HG03097 (cell line): ENCODE results near the gene TMPRSS15.

Experiments
- ATAC-seq: cut with Tn5 transposase; IDR thresholded peaks from one replicate; pipeline ENCODE4 v1.9.1; 2021; ENCODE audit not compliant: unreplicated experiment, low FRiP score

TMPRSS15 gene

GRCh38 chr21:18249672-18250071 lies 153.9 kb downstream of the TMPRSS15 start:
- ATAC-seq = no peak

- no peak for ATAC-seq
These were observed 155.4 kb downstream of the TMPRSS15 start for GRCh38 chr21:18248171-18248570.

GRCh38 chr21:18245464-18245967 lies 158.1 kb downstream of the TMPRSS15 start:
- no peak for ATAC-seq

- no peak for ATAC-seq
These were observed 158.7 kb downstream of the TMPRSS15 start, which contains the start of gene CHODL for GRCh38 chr21:18244671-18245463. Gene CHODL, plus strand, starts transcription at chr21:18244833. Its CDS starts 391 bp downstream, at chr21:18245224.

- no peak for ATAC-seq
These were observed 168.0 kb downstream of the TMPRSS15 start for GRCh38 chr21:18235545-18235944.

DNA sequence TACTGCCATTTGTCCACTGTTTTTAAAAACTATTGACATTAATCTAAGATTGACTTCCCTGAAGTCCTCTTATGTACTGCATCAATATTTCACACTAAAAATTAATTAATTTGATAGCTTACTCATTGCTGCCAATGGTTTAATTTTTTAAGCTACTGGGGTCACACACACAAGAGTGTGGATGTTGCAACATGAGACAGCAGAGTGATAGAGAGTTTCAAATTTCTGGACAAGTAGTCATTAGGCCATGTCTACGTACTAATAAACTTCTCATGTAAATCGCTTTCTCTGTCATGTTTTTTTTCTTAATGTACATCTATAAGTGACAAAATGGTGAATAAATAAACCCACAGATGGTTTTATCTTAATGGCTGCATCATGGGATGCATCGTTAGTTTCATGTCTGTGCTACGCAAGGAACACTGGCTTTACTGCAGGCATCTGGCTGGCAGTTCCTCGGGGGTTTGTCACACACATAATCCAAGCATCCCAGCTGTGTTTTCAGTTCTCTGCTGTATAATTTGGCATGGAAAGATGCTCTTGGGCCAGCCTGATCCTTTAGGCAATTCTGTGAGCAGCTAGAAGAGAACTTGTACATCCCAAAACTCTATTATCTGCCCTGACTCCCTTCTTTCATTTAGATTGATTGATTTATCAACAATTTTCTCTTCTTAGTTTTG lies 175.4 kb downstream of the TMPRSS15 start:
- no peak for ATAC-seq

- no peak for ATAC-seq
These were observed 181.2 kb downstream of the TMPRSS15 start for GRCh38 chr21:18222346-18222745.

GRCh38 chr21:18220498-18220897 lies 183.1 kb downstream of the TMPRSS15 start:
- no peak for ATAC-seq
